HS-27A (cell line): Measurements from ENCODE around the gene LHCGR.

Experiments
- DNase-seq: peaks from one replicate; pipeline ENCODE4 v3.0.0-alpha.2; 2012; ENCODE audit warnings: low read depth, missing footprints

Gene LHCGR

GRCh38 chr2:48755473-48755872, at the start of gene LHCGR:
TSS of gene LHCGR (minus strand) at chr2:48755724. CDS start at chr2:48755671, 53 bp downstream.
- no peak for DNase-seq

GRCh38 chr2:48799601-48800000, 44.1 kb upstream of the LHCGR start:
- no peak for DNase-seq

- no peak for DNase-seq
Observed at GRCh38 chr2:48795065-48795464, 39.5 kb upstream of the LHCGR start.

DNA sequence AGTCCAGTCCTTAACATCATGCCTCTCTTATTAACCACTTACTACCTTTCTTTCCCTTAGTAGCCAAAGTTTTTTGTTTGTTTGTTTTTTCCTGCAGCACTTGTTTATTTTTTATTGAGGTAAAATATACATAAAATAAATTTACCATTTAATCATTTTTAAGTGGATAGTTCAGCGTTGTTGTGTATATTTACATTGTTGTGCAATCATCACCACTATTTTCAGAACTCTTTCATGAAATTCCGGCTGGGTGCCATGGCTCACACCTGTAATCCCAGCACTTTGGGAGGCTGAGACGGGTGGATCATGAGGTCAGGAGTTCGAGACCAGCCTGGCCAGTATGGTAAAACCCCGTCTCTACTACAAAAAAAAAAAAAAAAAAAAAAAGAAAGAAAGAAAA, 38.1 kb upstream of the LHCGR start:
- DNase-seq = no peak

DNA sequence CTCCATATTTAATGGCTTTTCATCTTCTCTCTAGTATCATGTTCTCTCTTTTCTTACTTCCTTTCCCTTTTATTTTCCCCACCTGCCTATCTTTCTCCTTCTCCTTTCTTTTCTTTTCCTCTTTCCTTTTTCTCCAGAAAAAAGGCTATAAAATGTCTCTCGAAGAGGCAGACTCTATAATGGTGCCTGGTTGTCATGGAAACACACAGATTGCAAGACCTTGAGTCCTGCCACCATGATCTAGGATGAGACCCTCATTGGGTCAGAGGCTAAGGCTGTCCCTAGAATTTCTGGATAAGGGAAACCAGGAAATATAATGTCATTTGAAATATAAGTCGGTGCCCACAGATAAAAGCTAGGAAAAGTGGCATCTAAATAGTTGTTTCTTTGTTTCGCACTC, 36.5 kb upstream of the LHCGR start:
- no peak for DNase-seq

GRCh38 chr2:48790407-48791170, 35.1 kb upstream of the LHCGR start:
- DNase-seq = no peak

DNA sequence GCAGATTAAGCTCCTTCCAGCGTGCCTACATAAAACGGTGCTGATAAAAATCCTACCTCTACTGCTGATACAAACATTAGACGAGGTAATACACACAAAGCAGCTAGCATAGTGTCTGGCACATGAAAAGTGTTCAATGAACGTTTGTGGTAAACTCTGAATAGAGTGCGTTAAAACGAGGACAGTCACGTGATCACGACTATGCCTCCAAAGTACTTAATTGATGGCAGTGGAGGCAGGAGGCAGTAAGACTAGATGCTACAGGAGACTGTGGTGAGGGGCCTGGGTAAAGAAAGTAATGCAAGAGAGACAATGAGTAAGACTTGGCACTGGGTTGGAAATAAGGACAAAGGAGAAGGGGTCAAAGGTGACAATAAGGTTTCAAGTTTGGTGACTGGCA, 32.1 kb upstream of the LHCGR start:
- no peak for DNase-seq

DNA sequence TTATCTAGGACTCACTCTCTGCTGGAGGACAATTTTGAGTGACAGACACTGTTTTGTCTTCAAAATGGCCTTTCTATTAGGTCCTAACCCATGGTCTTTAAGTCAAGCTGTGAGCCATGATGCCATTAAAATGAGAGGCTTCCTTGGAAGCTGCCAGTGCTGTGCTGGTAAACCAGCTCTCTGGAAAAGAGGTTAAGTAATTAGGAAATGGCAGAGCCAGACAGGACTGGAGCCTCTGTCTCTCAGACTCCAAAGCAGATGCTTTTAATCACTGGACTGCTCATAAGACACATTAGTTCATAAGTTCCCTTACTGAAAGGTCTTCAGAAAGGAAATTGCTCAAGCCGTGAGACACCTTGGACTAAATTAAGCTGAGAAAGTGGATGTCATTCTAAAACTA, 25.8 kb upstream of the LHCGR start:
- no peak for DNase-seq

DNA sequence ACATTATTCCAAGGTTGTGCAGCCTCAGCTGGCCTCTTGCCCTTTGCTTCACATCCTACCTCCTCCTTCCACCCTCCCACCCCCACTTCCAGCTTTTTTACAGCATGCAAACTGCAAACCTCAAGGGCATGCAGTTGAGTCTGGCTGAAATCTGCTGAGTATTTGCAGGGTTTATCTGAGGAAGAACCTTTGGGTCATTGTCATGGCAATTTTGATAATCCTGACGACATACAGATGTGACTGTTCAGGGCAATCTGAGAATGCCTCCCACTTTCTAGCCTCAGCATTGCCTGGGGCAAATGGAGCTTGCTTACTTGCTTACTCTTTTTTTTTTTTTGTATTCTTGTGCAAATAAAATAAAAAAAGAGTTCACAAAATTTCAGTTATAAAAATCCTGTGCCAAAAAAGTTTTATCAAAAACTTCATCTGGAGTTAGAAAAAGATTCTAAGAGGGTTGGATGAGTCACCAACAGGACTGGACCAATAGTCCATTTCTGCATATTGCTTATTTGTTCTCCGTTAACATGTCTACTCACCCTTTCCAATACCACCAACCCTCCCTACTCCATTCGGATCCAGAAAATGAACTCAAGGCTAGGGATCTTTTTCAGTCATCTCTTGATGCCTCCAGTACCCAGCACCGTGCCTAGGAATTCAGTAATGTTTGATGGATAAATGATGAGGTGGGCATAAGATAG, 23.6 kb upstream of the LHCGR start:
- no peak for DNase-seq

- DNase-seq = no peak
Observed at GRCh38 chr2:48774251-48774650, 18.7 kb upstream of the LHCGR start.

GRCh38 chr2:48771241-48772014, 15.9 kb upstream of the LHCGR start:
- DNase-seq = no peak

DNA sequence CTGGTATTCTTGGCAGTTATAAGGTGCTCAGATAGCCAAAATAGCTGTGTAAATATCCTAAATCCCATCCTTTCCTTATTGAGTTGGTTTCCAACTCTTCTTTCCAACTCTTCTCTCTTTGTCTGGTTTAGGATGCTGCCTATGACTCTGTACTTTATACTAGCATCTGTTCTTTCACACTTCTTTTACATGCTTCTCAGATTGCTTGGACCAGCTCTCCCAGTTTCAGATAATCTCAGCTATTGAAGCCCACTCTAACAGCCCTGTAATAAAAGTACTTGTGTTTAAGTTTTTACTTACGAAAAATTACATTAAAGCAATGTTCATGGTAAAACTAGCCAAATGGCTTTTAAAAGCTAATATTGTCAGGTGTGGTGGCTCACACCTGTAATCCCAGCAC, 14.7 kb upstream of the LHCGR start:
- DNase-seq = no peak

DNA sequence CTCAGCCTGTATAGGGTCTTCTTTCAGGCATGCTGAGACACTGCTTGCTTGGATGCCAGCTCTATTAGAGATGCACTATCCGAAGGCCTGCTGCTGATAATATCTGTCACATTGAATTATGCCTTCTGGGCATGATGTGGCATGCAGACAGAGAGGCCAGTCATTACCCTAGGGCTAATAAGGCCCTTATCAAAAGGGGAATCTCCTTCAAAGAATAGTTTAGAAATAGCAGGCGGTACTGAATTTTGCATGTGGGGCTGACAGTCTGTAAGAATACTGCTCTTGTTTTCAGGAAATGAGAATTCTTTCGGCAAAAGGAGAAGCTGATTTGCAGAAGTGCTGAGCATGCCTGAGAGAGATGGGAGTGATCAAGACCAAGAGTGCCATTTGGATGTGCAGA, 13.1 kb upstream of the LHCGR start:
- DNase-seq = no peak

DNA sequence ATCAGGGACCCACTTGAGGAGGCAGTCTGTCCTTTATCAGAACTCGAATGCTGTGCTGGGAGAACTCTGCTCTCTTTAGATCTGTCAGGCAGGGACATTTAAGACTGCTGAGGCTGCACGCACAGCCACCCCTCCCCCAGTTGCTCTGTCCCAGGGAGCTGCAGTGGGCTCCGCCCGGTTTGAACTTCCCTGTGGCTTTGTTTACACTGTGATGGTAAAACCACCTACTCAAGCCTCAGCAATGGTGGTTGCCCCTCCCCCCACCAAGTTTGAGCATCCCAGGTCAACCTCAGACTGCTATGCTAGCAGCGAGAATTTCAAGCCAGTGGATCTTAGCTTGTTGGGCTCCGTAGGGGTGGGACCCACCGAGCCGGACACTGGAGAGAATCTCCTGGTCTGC, 11.8 kb upstream of the LHCGR start:
- no peak for DNase-seq

GRCh38 chr2:48760826-48761225, 5.3 kb upstream of the LHCGR start:
- no peak for DNase-seq

GRCh38 chr2:48759682-48760081, 4.2 kb upstream of the LHCGR start:
- no peak for DNase-seq

GRCh38 chr2:48756289-48756688, 765 bp upstream of the LHCGR start:
- DNase-seq = no peak

DNA sequence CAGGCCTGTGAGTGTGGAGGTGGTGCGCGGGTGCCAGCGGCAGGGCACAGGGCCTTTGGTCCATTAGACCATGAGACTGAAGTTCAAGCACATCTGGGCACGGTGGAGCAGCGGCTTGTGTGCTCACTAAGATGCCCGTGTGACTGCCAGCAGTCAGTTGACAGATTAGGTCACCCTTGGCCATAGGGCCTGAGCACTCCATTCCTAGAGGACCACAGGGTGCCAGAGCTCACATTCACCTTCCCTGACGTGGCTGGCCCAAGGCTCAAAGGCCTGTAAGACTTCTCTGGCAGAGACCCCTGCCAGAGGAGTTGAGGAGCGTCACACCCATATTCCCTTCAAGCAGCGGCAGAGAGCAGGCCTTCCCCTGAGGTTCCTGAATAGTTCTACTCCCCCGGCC, 650 bp downstream of the LHCGR start:
- DNase-seq = no peak

GRCh38 chr2:48753228-48753627, 2.3 kb downstream of the LHCGR start:
- DNase-seq = no peak

- no peak for DNase-seq
Observed at GRCh38 chr2:48750128-48750739, 5.3 kb downstream of the LHCGR start.

- no peak for DNase-seq
Observed at GRCh38 chr2:48749291-48750127, 6.0 kb downstream of the LHCGR start.

DNA sequence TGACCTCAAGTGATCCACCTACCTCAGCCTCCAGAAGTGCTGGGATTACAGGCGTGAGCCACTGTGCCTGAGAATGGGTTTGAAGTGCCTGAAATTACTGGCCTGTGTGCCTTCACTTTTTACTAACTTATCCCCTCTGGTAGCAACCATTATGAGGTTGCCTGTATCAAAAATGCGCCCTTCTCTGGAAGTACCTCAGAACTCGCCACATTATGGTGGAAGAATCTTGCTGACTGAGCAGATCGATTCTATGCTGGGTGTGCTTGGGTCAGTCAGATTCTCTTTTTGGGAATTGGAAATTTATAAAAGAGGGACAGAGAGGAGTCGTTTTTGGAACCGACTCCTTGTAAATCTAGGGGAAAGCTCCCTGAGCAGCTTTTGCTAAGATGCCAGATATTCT, 8.2 kb downstream of the LHCGR start:
- DNase-seq = no peak
